Hepatic stellate cell (primary cell): ENCODE results near the gene JPH3.

Source experiments
- DNase-seq: peaks from one replicate; pipeline ENCODE4 v3.0.0; 2011; ENCODE audit warnings: low spot score

The JPH3 gene

DNA sequence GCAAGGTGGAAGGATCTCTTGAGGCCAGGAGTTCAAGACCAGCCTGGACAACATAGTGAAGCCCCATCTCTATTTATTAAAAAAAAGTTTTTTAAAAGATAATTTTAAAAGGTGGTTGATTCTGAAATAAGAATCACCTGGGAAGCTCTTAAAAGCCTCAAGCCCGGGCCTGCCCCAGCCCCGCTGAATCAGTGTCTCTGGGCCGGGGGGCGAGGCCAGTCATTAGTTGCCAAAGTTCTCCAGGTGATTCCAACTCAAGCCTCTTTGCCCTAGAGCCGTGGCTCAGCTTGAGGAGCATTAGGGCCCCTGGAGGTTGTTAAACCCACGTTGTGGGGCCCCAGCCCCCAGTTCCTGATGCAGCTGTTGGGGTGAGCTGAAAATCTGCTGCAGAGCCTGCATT lies 24.6 kb downstream of the JPH3 start:
- DNase-seq: no peak

DNA sequence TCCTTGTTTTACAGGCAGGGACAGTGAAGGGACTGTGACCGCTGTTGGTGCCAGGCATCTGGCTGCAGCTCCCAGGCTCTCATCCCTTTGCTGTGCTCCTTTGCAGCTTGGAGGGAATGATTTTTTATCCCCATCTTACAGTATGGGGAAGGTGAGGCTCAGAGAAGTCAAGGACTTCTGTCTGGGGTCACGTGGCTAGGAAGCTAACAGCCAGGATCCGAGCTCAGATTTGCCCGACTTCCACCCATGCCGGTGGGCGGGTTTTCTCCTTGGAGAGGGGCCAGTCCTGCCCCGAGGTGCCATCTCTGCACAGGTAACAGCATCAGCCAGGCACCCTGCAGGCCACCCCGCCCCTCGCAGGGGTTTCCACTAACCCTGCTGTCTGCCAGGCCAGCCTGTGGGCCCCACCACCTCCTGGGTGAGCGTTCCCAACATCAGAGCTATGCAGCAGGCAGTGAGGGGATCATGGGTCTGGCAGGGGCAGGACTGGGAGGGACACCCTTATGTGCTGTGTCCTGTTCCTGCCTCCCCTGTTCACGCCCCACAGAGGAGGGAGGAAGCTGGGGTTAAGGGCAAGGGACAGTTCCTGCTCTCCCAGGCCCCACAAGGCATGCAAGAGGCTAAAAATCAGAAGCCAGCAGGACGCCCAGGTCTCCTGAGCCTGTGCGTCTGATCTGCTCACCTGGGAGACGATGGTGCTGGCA lies 25.4 kb downstream of the JPH3 start:
- no peak for DNase-seq

DNA sequence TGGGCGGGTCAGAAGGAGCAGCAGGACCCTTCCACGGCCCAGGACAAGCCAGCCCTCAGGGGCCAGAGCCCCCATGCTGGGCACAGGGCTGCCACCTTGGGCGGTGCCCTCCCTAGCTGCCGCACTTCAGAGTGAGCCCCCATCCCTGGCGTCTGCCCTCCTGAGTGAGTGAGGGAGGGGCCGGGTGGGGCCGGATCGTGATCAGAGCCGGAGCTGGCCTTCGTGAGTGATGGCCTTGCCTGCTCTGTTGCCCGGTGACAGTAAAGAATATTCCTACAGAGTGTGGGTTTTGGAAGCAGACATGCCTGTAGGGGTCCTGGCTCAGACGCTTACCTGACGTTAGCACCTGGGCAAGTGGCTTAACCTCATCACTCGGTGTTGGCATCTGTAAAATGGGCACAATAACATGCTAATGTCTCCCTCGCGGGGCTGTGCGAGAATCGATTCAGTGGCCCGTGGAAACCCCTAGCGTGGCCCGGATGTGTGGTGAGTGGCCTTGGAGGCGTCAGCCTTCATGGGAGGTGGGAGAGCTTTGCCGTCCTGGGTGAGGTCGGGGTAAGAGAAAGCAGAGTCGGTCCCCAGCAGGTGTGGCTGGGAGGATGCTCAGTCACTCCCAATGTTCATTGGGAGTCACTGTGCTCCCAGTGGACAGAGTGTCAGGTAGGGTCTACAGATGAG lies 26.1 kb downstream of the JPH3 start:
- DNase-seq: no peak

DNA sequence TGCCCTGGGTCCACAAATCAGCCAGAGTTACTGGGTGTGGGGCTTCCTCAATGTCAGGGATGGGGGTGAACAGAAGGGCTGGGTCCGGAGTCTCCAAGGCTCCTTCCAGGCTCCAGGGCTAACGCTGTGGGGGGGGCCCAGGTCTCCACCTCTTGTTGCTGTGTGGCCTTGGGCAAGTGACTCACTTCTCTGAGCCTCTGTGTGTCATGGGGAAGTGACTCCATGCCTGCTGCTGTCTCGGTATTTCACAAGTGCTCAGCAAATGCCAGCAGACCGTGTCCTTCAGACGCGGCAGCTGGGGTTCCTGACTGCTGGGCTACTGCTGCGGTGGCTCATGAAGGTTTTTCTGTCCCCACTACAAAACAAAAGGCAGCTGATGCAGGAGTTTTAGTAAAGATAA lies 26.6 kb downstream of the JPH3 start:
- no peak for DNase-seq

DNA sequence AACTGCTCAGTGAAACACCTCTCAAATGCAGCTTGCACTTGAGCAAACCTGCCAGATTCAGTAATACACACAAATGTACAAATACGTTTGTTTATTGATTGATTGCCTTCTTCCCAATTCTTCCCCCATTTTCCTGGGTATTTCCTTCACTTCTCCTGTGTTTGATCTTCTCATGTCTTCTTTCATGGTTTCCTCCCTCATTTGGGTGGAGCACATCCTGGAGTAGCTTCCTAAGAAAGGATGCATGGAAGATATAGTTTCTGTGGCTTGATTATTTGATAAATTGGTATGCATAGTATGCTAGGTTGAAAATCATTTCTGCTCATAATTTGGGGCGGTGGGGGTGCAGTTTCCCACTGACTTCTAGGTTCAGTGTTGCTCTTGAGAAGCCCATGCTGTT lies 28.8 kb downstream of the JPH3 start:
- no peak for DNase-seq

DNA sequence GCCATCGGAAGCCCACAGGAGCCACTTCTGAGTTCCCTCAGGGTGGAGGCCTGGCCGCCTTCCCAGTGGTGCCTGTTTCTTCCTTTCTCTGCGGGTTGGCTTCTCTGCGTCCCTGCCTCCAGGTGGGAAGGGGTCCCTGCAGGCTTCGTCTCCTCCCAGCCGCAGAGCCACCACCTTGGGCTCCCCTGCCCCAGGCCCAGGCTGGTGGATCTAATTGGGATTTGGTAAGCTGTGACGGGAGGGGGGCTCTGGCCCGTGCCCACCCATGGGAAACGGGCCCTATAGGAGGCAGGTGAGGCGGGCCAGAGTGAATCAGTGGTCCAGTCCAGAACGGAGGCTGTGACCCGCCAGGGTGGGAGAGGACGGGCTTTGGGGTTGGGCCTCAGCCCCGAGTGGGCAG lies 32.1 kb downstream of the JPH3 start:
- DNase-seq: no peak

DNA sequence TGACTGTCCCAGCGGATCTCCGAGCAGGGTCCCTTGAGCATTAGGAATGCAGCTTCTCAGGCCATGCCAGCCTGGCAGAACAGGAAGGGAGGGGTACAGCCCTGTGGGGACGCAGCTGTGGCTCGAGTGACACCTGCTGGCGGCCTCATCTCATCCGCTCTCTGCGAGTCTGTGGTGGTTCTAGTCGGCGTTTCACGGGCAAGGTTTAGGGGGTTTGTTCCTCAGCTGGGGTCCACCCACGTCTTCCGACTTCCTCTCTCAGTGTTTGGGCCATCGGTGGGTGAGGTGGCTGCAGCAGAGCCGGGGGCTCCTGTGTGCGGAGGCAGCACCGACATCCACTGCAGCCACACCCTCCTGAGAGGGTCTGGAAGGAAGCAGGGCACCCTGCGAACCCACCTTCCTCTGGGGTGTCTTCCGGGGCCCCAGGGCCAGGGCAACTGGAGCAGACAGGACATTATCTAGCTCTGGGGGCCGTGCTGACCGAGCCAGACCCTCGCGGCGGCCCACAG lies 33.3 kb downstream of the JPH3 start:
- DNase-seq: peak; percentile 85

DNA sequence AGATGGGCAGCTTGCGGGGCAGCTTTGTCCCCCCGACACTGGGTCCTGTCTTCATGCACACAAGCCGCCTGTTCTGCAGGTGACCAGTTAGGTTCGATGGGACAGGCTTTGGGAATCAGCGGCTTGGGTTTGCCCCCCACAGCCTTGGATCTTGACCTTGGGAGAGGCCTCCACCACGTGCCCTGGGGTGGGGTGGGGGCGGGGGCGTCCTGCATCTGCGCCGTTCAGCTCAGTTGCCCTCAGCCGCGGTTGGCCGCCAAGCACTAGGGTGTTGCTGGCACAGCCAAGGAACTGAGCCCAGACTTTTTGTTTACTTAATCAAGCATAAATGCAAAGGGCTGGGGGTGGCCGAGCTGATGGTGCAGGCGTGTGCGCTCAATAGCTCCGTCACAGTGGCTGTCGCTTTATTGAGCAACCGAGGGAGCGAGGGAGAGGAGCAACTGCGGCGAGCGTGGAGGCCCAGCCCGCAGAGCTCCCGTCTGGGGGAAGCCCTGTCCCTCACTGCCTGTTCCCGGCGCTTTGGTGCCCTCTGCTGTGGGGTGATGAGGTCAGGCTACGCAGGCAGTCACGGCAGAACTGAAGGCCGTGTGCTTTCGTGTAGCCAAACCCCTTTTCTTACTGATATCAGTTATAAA lies 33.9 kb downstream of the JPH3 start:
- DNase-seq: peak; percentile 93

DNA sequence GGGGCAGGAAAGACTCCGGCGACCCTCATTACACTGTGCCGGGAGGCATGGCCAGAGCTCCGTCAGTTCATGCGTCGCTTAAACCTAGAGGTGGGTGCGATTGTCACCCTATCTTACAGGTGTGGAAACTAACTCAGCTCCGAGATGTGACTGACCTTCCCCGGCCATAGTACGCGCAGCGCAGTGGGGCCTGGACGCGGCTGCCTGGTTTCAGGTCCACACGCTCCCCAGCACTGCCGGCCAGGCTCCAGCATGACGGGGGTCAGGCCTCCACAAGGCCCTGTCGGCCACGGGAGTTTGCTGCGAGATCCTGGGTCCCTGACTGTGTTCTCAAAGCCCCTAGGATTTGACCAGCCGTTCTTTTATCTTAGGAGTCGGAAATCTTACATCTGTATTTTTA lies 34.4 kb downstream of the JPH3 start:
- no peak for DNase-seq

DNA sequence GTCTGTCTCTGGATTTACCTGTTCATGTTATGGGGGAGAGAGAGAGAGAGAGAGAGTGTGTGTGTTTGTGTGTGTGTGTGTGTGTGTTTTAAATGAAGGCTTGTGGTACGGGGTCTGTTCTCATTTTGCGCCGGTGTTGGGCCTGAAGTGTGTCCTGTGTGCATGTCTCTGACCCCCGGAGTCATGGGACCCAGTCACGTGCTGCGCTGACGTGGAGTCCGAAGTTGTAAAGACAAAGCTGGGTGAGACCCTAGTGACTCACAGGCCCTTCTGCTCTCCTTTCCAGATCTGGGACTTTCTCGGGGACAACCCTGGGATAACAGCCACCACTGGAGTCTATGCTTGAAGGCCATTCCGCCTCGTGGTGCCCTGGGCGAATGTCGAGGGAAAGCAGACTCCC lies 35.0 kb downstream of the JPH3 start:
- no peak for DNase-seq

DNA sequence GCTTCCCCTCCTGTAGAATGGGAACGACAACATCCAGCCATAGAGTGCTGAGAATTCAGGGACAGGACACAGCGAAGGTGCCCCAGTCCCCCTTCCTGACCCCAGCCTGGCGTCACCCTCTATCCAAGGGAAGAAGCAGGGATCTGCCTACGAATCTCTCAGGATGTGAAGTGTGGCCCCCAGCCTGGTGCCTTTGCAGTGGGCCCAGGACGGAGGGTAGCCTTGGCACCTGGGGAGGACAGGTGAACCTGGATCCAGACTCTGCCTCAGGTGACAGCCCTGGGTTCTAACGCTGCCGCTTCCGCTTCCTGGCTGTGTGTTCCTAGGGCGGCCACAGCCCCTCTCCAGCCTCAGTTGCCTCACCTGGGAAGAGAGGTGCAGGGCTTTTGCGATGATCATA lies 36.4 kb downstream of the JPH3 start:
- no peak for DNase-seq

DNA sequence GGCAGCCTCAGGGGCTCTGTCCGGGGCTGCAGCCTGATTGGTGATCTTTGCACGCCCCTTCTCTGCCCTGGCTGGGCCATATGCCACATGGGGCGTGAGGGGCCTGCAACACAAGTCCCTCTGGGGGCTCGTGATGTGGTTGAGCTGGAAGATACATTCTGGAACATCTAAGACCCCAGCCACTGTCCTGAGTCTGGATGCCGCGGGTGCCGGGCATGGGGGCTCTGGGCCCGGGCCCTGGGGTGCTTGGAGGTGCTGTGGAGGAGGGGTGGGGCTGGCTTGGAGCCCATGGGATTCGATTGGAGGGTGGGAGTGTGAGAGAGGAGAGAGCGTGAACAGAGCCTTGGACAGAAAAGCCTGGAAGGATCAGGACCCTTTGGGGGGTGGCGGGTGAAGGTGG lies 39.4 kb downstream of the JPH3 start:
- no peak for DNase-seq

DNA sequence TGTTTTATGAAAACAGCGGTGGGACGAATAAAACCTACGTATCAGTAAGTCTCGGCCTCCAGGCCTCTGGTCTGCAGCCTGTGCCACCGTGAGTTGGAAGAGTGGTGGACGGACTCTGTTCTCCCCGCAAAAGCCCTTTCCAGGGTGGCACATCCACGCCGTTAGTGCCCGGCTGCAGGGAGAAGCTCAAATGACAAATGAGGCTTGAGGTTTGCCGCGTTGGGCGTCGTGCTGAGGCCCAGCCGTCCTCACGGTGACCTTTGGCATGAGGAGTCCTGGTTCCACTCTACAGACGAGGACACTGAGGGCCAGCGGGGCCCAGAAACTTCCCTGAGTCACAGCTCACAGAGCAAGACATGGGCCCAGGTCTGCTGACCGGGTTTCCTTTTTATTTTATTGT lies 40.2 kb downstream of the JPH3 start:
- no peak for DNase-seq

DNA sequence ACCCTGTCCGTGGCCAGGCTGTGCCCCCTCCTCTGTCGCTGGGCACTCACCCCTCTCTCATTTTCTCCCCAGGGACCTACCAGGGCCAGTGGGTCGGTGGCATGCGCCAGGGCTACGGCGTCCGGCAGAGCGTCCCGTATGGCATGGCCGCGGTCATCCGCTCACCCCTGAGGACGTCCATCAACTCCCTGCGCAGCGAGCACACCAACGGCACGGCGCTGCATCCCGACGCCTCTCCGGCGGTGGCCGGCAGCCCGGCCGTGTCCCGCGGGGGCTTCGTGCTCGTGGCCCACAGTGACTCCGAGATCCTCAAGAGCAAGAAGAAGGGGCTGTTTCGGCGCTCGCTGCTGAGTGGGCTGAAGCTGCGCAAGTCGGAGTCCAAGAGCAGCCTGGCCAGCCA lies 41.9 kb downstream of the JPH3 start:
- DNase-seq: no peak

DNA sequence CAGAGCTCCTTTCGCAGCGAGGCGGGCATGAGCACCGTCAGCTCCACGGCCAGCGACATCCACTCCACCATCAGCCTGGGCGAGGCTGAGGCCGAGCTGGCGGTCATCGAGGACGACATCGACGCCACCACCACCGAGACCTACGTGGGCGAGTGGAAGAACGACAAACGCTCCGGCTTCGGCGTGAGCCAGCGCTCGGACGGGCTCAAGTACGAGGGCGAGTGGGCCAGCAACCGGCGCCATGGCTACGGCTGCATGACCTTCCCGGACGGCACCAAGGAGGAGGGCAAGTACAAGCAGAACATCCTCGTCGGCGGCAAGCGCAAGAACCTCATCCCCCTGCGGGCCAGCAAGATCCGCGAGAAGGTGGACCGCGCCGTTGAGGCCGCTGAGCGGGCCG lies 42.3 kb downstream of the JPH3 start:
- no peak for DNase-seq

DNA sequence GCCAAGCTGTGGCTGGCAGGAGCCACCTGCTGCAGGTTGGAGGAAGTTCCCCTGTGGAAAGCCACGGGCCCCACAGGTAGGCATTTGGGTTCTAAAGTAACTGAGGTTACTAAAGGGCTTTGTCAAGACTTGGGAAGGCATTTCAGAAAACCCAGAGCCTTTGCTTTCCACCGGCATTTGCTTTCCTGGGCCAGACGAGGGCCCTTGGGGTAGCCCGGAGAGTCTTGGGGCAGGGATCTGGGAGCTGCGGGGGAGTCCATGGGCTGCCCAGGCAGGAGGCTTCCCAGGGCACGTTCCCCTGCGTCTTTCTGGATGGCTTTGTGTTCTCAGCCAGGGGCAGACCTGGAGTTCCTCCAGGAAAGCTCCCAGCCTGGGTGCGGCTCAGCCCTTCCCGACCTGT lies 43.5 kb downstream of the JPH3 start:
- no peak for DNase-seq

DNA sequence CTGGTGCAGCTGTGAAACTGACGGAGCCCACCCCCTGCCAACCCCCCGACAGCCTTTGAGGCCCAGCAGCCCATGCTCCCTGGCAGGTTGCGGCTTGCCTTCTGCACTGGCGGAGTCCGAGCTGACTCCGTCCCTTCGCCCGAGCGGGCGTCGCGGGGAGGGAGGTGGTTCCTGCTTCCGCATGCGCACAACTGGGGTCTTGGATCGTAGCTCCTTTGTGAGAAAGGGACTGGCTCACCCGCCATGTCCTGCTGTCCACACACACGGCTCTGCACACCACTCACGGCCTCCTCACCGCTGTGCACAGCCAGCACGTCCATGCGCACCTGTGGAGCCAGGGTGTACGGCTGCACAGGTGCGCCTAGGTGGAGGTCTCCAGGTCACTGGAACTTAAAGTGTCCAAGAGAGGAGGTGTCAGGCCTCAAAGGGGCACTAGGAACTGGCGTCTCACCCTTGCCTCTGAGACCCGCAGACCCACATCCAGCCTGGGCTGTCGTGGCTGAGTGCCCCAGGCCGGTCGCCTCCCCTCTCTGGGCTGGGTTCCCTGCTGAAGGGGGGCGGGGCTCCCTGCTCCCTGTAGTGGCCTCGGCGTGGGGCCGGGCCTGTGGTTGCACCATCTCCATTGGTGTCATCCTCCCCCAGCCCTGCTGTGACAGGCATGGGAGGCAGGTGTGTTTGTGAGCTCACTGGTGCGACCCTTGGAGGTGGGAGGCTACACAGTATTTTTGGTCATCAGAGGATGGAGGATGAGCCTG lies 45.3 kb downstream of the JPH3 start:
- no peak for DNase-seq

DNA sequence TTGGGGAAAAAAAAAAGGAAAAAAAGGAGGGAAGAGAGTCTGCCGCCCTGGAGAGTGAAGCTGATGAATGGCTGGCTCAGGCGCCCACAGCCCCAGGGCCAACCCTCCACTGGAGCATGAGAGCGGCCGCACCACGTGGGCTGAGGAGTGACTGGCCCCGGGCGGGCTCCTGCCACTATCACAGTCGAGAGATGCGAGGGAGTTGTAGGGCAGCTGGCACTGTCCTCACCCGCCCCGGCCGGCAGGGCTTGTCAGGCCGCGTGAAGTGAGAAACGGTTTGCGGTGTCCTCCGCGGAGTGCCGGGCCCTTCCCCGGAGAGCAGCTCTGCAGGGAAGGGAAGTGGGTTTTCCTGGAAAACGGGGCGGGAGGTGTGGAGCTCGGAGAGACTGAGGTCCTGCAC lies 45.9 kb downstream of the JPH3 start:
- no peak for DNase-seq

DNA sequence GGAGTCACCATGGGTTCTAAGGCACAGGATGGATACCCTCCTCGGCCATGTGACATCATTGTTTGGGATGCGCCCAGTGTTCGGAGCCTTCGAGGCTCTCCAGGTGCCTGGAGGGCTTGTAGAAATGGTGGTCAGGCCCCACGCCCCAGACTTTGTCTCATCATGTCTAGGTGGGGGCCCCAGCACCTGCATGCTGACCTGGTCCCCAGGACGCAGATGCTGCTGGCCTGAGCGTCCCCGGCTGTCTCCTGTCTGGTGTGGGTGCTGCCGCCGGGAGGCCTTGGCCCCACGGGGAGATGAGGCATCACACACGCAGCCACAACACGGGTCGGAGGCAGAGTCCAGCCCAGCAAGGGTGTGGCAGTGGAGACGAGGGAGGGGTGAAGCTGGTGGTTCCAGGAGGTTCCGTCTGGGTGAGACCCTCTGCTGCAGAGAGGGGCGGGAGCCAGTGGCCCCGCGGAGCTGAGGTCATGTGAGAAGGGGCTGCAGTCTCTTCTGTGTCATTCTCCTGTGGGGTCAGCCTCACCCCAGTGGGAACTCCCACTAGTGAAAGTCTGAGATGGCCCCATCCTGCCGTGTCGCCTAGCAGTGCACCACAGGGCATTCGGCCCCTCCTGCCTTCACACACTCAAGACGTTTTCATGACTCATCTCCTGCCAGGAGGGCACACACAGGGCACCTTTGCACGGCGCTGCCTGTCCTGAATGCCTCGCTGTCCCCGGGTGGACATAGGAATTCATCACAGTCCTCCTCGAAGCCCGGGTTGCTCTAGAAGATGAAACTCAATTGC lies 46.6 kb downstream of the JPH3 start:
- no peak for DNase-seq

DNA sequence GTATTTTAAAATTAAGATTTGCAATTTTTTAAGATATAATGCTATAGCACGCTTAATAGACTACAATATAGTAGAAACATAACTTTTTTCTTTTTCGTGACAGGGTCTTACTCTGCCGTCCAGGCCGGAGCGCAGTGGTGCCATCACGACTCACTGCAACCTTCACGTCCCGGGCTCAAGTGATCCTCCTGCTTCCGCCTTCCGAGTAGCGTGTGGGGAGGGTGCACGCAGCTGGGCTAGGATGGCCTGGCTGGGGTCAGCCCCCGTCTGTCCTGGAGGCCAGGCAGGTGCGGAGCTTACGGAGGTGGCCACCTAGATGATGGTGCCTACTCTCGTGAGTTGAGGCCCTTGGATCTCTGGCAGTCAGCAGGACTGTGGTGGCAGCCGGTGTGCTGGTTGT lies 50.1 kb downstream of the JPH3 start:
- no peak for DNase-seq

DNA sequence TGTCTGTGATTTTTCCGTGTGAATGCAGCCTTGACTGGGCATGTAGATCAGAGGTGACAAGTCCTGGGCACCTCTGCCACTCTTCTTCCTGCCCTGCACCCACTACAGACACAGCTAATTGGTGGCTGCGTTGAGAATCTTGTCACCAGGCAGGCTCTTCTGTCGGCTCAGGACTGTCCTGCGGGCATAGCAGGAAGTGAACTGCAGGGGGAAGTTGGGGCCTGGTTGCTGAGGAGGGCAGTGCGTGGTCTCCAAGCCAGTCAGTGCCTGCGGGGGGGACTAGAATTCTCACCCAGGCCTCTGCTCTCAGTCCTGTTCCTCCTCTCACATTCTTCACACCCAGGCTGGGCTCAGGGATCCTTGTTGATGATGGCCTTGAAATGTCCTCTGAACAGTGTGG lies 50.5 kb downstream of the JPH3 start:
- DNase-seq: no peak

DNA sequence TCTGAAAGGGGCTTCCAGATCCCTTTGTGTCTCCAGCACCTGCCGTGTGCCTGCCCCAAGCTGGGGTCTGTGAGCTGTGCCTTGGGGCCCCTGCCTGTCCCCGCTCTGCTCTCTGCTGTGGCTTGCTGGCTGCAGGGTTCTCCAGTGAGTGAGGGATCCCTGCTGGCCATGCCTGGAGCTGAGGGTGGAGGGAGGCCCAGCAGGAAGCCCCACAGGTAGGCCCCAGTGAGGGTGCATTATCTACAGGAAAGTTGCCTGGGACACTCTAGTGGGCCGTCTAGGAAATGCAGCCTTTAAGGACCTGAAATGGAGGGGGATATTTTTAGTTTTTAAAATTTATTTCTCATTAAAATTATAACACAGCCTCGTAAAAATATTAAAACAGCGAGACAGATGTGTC lies 50.9 kb downstream of the JPH3 start:
- DNase-seq: peak; percentile 41
